C4-2B (cell line): ENCODE results near the gene TMEFF2.

ENCODE experiments used
- ZFX ChIP-seq: fragments of 450-650 bp; IDR thresholded peaks from 2 replicates; pipeline ENCODE4 v1.6.1; 2017
- TF ChIP-seq, protein P1 (sequence below): fragments of 450-650 bp; conservative IDR thresholded peaks from 2 replicates; pipeline ENCODE4 v1.5.1; 2017; ENCODE audit warnings: mild to moderate bottlenecking

DNA sequence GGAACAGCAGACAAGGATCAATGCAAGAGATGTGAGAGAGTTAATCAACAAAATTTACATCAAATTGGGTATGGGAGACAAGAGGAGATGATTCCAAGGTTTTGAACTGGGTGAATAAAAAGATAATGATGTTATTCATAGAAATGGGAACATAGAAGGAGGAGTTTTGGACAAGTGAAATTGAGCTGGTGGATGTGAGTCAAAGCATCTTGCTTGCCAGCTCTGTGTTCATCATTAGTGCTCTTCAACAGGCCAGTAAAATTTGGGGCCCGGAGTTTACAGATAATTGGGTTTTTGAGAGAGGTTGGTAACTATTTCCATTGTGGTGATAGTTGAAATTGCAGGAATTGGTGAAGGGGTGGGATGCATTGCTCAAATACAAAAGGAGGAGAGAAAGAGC is 277.9 kb downstream of the TMEFF2 start:
- TF ChIP-seq, protein P1, sequence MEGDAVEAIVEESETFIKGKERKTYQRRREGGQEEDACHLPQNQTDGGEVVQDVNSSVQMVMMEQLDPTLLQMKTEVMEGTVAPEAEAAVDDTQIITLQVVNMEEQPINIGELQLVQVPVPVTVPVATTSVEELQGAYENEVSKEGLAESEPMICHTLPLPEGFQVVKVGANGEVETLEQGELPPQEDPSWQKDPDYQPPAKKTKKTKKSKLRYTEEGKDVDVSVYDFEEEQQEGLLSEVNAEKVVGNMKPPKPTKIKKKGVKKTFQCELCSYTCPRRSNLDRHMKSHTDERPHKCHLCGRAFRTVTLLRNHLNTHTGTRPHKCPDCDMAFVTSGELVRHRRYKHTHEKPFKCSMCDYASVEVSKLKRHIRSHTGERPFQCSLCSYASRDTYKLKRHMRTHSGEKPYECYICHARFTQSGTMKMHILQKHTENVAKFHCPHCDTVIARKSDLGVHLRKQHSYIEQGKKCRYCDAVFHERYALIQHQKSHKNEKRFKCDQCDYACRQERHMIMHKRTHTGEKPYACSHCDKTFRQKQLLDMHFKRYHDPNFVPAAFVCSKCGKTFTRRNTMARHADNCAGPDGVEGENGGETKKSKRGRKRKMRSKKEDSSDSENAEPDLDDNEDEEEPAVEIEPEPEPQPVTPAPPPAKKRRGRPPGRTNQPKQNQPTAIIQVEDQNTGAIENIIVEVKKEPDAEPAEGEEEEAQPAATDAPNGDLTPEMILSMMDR: no peak
- TF ChIP-seq ZFX: no peak
